H4 (cell line): ENCODE data around the gene DAAM2. TPM values are rescaled to one million over a fixed set of nuclear protein-coding genes. Genes with fewer than 3 reads are reported as not detected.

Source experiments
- DNase-seq: peaks from one replicate; pipeline ENCODE4 v3.0.0-alpha.2; 2015; ENCODE audit warnings: low spot score
- total RNA-seq: library from RNA; depleted of rRNA; stranded (reverse); fragments of >200 nt; shearing (Covaris generic); gene quantifications from 2 replicates; pipeline ENCODE4 v1.2.3, GENCODE V29; 2014

The DAAM2 gene
- total RNA-seq, 1 experiment from 2014 or later: 9.6 TPM

GRCh38 chr6:39884696-39885095 lies 92.5 kb downstream of the DAAM2 start:
- no peak for DNase-seq

- DNase-seq: no peak
These were observed 93.5 kb downstream of the DAAM2 start for GRCh38 chr6:39885691-39886090.

GRCh38 chr6:39886871-39887270 lies 94.7 kb downstream of the DAAM2 start:
- no peak for DNase-seq

- no peak for DNase-seq
These were observed 95.7 kb downstream of the DAAM2 start for GRCh38 chr6:39887692-39888450.

GRCh38 chr6:39889229-39889628 lies 97.1 kb downstream of the DAAM2 start:
- no peak for DNase-seq

- DNase-seq: no peak
These were observed 99.2 kb downstream of the DAAM2 start for GRCh38 chr6:39891353-39891752.

- no peak for DNase-seq
These were observed 99.8 kb downstream of the DAAM2 start for GRCh38 chr6:39891976-39892375.

- peak; percentile 67 for DNase-seq
These were observed 100.4 kb downstream of the DAAM2 start for GRCh38 chr6:39892490-39893129.

- no peak for DNase-seq
These were observed 101.1 kb downstream of the DAAM2 start for GRCh38 chr6:39893286-39893685.

- DNase-seq: no peak
These were observed 104.5 kb downstream of the DAAM2 start for GRCh38 chr6:39896701-39897100.

- DNase-seq: no peak
These were observed 105.5 kb downstream of the DAAM2 start for GRCh38 chr6:39897698-39898097.

GRCh38 chr6:39898625-39899024 lies 106.4 kb downstream of the DAAM2 start:
- DNase-seq: no peak

- DNase-seq: no peak
These were observed 107.5 kb downstream of the DAAM2 start for GRCh38 chr6:39899554-39900295.

GRCh38 chr6:39901116-39901655 lies 109.0 kb downstream of the DAAM2 start:
- DNase-seq: no peak

GRCh38 chr6:39901670-39902069 lies 109.5 kb downstream of the DAAM2 start:
- DNase-seq: no peak

- no peak for DNase-seq
These were observed 110.0 kb downstream of the DAAM2 start for GRCh38 chr6:39902136-39902535.

- DNase-seq: no peak
These were observed 110.8 kb downstream of the DAAM2 start for GRCh38 chr6:39902786-39903465.

GRCh38 chr6:39903656-39904055 lies 111.5 kb downstream of the DAAM2 start:
- no peak for DNase-seq

GRCh38 chr6:39904946-39905639 lies 112.9 kb downstream of the DAAM2 start:
- DNase-seq: no peak

- DNase-seq: no peak
These were observed 113.4 kb downstream of the DAAM2 start for GRCh38 chr6:39905640-39905975.

- DNase-seq: no peak
These were observed 114.2 kb downstream of the DAAM2 start for GRCh38 chr6:39906318-39906761.
